Neutrophil (primary cell): Measurements from ENCODE around the gene RNF144A.
A peak's percentile ranks its signal among the peaks of the same experiment; 100 is the strongest.

Experiments
- H3K27ac ChIP-seq: fragments of 200-600 bp; sonication (generic); 2 replicates; pipeline ENCODE4 v1.5.1; 2016; ENCODE audit warnings: mild to moderate bottlenecking, moderate library complexity
- H3K27me3 ChIP-seq: fragments of 200-600 bp; sonication (generic); 2 replicates; pipeline ENCODE4 v1.6.0; 2016; ENCODE audit warnings: mild to moderate bottlenecking
- H3K36me3 ChIP-seq: fragments of 200-600 bp; sonication (generic); 2 replicates; pipeline ENCODE4 v1.5.1; 2017
- H3K4me1 ChIP-seq, 2 experiments: fragments of 200-600 bp in 1 of 2; sonication (generic) in 1 of 2; 1 replicate in 1 of 2; 2 replicates in 1 of 2; pipeline versions ENCODE4 v1.5.1 to v1.6.1; 2013 to 2016; ENCODE audit warnings: low read depth in 1 of 2, low read length in 1 of 2, mild to moderate bottlenecking in 1 of 2, moderate library complexity in 1 of 2; ENCODE audit not compliant: control insufficient read depth in 1 of 2, insufficient read depth in 1 of 2
- H3K4me3 ChIP-seq, 2 experiments: fragments of 200-600 bp in 1 of 2; sonication (generic) in 1 of 2; 1 replicate in 1 of 2; 2 replicates in 1 of 2; pipeline ENCODE4 v1.5.1; 2013 to 2016; ENCODE audit warnings: low read depth in 1 of 2, low read length in 1 of 2, mild to moderate bottlenecking in 1 of 2, moderate library complexity in 1 of 2
- H3K9me3 ChIP-seq: fragments of 200-600 bp; sonication (generic); 2 replicates; pipeline ENCODE4 v1.5.1; 2016
- TF ChIP-seq, protein P1 (sequence below): fragments of 200-600 bp; sonication (generic); IDR thresholded peaks from 2 replicates; pipeline ENCODE4 v1.5.1; 2016; ENCODE audit warnings: antibody characterized with exemption

Gene RNF144A

DNA sequence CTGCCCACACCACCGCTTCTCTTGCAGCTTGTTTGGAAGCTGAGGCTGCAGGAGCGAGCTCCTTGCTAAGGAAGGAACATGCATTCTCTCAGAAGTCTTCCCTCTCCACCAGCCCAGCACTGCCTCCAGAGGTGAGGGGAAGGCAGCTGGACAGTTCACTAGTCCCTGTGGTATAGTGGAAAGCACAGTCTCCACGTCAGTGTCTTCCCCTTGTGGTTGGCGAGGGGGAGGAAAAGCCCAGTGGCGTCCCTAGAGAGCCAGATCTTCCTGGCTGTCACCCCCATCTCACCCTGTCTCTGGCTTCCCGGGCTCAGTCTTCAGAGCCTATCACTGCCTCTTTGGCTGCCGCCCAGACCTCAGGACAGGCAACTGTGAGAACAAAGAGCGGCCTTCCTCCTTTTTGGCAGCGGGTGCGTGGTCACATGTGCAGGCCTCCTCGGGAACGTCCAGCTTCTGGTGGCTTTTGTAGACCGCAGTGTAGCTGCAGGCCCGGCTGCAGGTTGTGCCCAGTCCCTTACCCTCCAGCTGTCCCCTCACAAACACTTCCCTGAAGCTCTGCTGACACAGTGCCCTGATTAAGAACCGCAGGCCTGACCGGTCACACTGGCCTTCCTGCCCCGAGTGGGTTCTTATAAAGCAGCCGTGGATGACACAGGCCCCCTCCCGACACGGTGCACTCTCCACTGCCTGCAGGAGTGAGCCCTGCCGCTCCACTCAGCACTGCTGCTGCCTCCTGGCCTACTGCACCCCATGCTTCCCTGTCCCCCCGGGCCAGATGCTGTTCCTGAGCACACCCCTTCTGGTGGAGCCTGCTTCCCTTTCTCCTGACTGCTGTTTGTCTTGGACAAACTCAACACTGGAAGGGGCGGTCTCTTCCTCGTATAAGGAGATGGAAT is 90.9 kb downstream of the RNF144A start:
- H3K27me3 ChIP-seq: no peaks in the 10 kb centered on the region
- peaks cover 68 to 73% of the 10 kb centered on the region in 2 experiments for H3K4me1 ChIP-seq
- H3K4me3 ChIP-seq: peak overlapping the region in 1 of 2 experiments; percentile 36
- no peaks in the 10 kb centered on the region for H3K36me3 ChIP-seq
- H3K9me3 ChIP-seq: no peaks in the 10 kb centered on the region
- H3K27ac ChIP-seq: peak overlapping the region; percentile 84
- TF ChIP-seq, protein P1, sequence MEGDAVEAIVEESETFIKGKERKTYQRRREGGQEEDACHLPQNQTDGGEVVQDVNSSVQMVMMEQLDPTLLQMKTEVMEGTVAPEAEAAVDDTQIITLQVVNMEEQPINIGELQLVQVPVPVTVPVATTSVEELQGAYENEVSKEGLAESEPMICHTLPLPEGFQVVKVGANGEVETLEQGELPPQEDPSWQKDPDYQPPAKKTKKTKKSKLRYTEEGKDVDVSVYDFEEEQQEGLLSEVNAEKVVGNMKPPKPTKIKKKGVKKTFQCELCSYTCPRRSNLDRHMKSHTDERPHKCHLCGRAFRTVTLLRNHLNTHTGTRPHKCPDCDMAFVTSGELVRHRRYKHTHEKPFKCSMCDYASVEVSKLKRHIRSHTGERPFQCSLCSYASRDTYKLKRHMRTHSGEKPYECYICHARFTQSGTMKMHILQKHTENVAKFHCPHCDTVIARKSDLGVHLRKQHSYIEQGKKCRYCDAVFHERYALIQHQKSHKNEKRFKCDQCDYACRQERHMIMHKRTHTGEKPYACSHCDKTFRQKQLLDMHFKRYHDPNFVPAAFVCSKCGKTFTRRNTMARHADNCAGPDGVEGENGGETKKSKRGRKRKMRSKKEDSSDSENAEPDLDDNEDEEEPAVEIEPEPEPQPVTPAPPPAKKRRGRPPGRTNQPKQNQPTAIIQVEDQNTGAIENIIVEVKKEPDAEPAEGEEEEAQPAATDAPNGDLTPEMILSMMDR: no peak

DNA sequence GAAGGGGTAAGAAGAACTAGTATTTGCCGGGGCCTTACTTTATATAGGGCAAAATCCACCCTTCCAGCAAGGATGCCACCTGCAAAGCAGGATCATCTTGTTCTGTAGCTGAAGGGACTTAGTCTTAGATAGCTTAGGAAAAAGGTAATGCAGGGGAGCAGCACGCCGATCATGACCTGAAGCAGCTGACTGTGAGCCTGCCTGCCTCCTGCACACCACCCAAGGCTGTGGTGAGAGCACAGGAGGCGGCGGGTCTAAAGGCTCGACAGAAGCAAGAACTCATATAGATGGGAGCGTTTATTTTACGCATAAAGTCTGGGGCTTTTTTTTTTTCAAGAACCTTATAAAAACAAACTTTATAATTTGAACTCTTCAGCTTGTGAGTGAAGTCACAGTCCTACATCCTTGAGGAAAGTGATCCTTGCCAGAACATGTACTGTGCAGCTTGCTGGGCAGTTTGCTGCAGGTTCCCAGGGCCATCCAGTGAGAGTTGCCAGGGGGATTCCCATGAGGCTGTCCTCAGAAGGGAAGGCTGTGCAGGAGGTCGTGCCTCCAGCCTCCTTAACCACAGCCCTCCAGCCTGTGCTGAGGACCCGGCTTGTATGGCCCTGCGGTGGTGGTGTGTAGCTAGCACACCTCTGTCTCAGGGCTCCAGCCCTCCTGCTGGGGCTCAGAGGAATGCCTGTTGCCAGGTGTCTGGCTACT is 92.1 kb downstream of the RNF144A start:
- Histone ChIP-seq H3K9me3 (no peaks in the 10 kb centered on the region), H3K27ac (peak overlapping the region; percentile 84), H3K4me3 (no peak overlapping the region), H3K27me3 (no peaks in the 10 kb centered on the region), H3K36me3 (no peaks in the 10 kb centered on the region), H3K4me1 (peaks cover 55 to 68% of the 10 kb centered on the region in 2 experiments)
- TF ChIP-seq, protein P1: no peak

DNA sequence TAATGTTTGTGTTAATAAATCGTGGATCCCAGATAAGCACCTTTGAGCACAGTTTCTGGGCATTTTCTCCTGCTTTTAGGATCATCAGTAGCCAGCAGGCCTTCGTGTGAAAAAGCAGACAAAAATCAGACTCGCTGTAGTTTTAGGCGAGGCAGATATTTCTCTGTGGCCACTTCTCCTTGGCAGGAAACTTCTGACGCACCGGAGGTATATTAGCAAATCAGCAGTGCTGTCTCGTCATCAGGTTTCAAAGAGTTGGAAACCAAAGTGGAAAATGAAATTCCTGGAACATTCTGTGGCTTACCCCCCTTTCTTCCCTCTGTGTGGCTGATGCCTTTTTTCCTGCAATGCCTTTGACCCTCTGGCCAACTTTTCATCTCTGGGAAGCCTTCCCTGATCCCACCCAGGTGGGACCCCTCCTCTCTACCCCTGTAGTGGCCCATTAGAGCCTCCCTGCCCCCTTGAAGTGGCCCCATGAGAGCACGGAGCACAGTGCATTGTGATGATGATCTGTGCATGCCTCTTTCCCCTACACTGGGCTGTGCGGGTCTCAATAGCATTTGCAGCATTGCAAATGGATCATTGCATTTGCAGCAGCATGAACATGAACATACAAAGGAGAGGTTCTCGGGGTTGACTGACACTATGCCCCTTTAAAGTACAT is 93.3 kb downstream of the RNF144A start:
- H3K36me3 ChIP-seq: no peaks in the 10 kb centered on the region
- no peaks in the 10 kb centered on the region for H3K27me3 ChIP-seq
- peak overlapping the region in 1 of 2 experiments; percentile 9 for H3K4me3 ChIP-seq
- TF ChIP-seq, protein P1: no peak
- peak overlapping the region; percentile 82 for H3K27ac ChIP-seq
- peaks cover 54 to 68% of the 10 kb centered on the region in 2 experiments for H3K4me1 ChIP-seq
- H3K9me3 ChIP-seq: no peaks in the 10 kb centered on the region

DNA sequence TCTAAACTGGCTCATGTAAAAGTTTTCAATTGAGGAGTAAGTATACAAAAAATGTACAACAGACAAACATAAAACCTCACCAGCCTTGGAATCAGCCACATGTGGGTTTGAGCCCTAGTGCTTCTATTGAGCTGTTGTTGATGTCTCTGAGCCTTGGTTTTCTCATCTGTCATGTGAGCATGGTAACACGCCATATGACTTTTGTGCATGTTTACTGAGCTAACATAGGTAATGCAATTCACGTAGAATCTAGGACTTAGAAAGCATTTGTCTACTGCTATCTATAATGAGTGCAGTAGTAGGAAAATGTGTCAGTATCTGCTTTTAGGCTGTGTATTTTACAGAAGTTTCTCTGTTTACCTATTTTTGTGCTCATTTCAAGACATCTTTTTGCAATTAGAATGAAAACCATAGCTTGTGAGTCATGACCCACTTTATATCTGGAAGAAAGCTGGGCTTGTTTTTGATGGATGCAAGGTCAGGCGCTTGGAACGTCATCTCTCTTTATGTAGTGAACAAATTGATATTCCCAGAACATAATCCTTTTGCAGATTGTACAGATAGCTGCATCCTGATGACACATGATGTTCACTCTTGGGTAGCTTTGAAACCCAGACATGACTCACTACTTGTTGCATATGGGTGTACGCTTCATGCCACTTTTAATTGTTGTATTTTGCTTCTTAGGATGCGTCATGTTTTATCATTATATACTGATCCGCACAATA is 94.3 kb downstream of the RNF144A start:
- H3K4me3 ChIP-seq: no peak overlapping the region
- H3K36me3 ChIP-seq: no peaks in the 10 kb centered on the region
- no peak overlapping the region for H3K27ac ChIP-seq
- no peaks in the 10 kb centered on the region for H3K27me3 ChIP-seq
- no peaks in the 10 kb centered on the region for H3K9me3 ChIP-seq
- TF ChIP-seq, protein P1: no peak
- peaks cover 49 to 64% of the 10 kb centered on the region in 2 experiments for H3K4me1 ChIP-seq
